ENCODE data around the gene MMP25.
A peak's percentile ranks its signal among the peaks of the same experiment; 100 is the strongest.

The MMP25 gene

GRCh38 chr16:3085868-3086595 is 39.7 kb downstream of the MMP25 start:
- Histone ChIP-seq H3K4me2 (ENCODE audit: low read length) (no peak overlapping the region), H3K36me3 (ENCODE audit: control insufficient read depth, insufficient read depth, low read length) (no peaks in the 10 kb centered on the region), H3K79me2 (no peaks in the 10 kb centered on the region), H2AFZ (no peak overlapping the region), H3K27ac (peak overlapping the region; percentile 3), H3K9me3 (ENCODE audit: control insufficient read depth, low read length) (no peaks in the 10 kb centered on the region), H3K4me3 (ENCODE audit: low read depth, low read length) (no peak overlapping the region), H3K27me3 (ENCODE audit: control insufficient read depth, insufficient read depth, low read length) (no peaks in the 10 kb centered on the region), H3K4me1 (no peaks in the 10 kb centered on the region), H3K9ac (no peak overlapping the region)
- no peak for TF ChIP-seq CTCF (IDR thresholded peaks at IDR 0.05)

- H3K4me2 ChIP-seq (ENCODE audit: low read length): no peak overlapping the region
- H3K9me3 ChIP-seq (ENCODE audit: control insufficient read depth, low read length): no peaks in the 10 kb centered on the region
- no peak overlapping the region for H3K4me3 ChIP-seq (ENCODE audit: low read depth, low read length)
- H2AFZ ChIP-seq: no peak overlapping the region
- H3K79me2 ChIP-seq: no peaks in the 10 kb centered on the region
- H3K36me3 ChIP-seq (ENCODE audit: control insufficient read depth, insufficient read depth, low read length): no peaks in the 10 kb centered on the region
- no peaks in the 10 kb centered on the region for H3K4me1 ChIP-seq
- TF ChIP-seq CTCF (IDR thresholded peaks at IDR 0.05): no peak
- peak overlapping the region; percentile 3 for H3K27ac ChIP-seq
- no peaks in the 10 kb centered on the region for H3K27me3 ChIP-seq (ENCODE audit: control insufficient read depth, insufficient read depth, low read length)
- H3K9ac ChIP-seq: no peak overlapping the region
Measured at GRCh38 chr16:3086596-3087242, 40.4 kb downstream of the MMP25 start.

GRCh38 chr16:3087243-3088235 is 41.2 kb downstream of the MMP25 start:
- Histone ChIP-seq H2AFZ (no peak overlapping the region), H3K36me3 (ENCODE audit: control insufficient read depth, insufficient read depth, low read length) (no peaks in the 10 kb centered on the region), H3K9ac (no peak overlapping the region), H3K9me3 (ENCODE audit: control insufficient read depth, low read length) (no peaks in the 10 kb centered on the region), H3K79me2 (no peaks in the 10 kb centered on the region), H3K4me1 (no peaks in the 10 kb centered on the region), H3K27ac (no peak overlapping the region), H3K4me3 (ENCODE audit: low read depth, low read length) (no peak overlapping the region), H3K27me3 (ENCODE audit: control insufficient read depth, insufficient read depth, low read length) (no peaks in the 10 kb centered on the region), H3K4me2 (ENCODE audit: low read length) (peak overlapping the region; percentile 12)
- peak; percentile 10 for TF ChIP-seq CTCF (IDR thresholded peaks at IDR 0.05)

- Histone ChIP-seq H3K9me3 (ENCODE audit: control insufficient read depth, low read length) (no peaks in the 10 kb centered on the region), H3K9ac (no peak overlapping the region), H3K4me1 (no peaks in the 10 kb centered on the region), H3K4me2 (ENCODE audit: low read length) (no peak overlapping the region), H3K27ac (no peak overlapping the region), H3K36me3 (ENCODE audit: control insufficient read depth, insufficient read depth, low read length) (no peaks in the 10 kb centered on the region), H2AFZ (no peak overlapping the region), H3K79me2 (no peaks in the 10 kb centered on the region), H3K27me3 (ENCODE audit: control insufficient read depth, insufficient read depth, low read length) (no peaks in the 10 kb centered on the region), H3K4me3 (ENCODE audit: low read depth, low read length) (no peak overlapping the region)
- no peak for TF ChIP-seq CTCF (IDR thresholded peaks at IDR 0.05)
Measured at GRCh38 chr16:3088450-3088849, 42.1 kb downstream of the MMP25 start.
